Common myeloid progenitor, CD34-positive (primary cell): ENCODE results near the gene PRDM12.

Source experiments
- CTCF ChIA-PET: fragments of 350-600 bp; sonication (Branson Sonifier 250); formaldehyde crosslinking; loops from one replicate; lab custom pipeline; 2021; ENCODE audit warnings: antibody characterized with exemption; lab: Charles Lee
- POLR2A ChIA-PET: fragments of 350-600 bp; sonication (Branson Sonifier 250); formaldehyde crosslinking; loops from one replicate; lab custom pipeline; 2021; ENCODE audit warnings: antibody characterized with exemption; lab: Charles Lee
- DNase-seq, 3 donors: peaks; one replicate each; pipeline versions ENCODE4 v3.0.0 to v3.0.0-alpha.2; 2013
- H3K27ac ChIP-seq, 2 experiments: 1 replicate in 1 of 2; 2 replicates in 1 of 2; pipeline ENCODE4 v1.7.0; 2013; ENCODE audit warnings: inconsistent platforms in 2 of 2, low read length in 2 of 2, mild to moderate bottlenecking in 2 of 2, low read depth in 1 of 2, moderate library complexity in 1 of 2; ENCODE audit not compliant: severe bottlenecking in 2 of 2, insufficient read depth in 1 of 2, poor library complexity in 1 of 2
- H3K27me3 ChIP-seq, 5 experiments: replicated peaks in 2 of 5; 1 replicate in 3 of 5; 2 replicates in 2 of 5; pipeline versions ENCODE4 v1.6.1 to v1.7.0; 2013; ENCODE audit warnings: low read length in 4 of 5, mild to moderate bottlenecking in 2 of 5, moderate library complexity in 2 of 5, inconsistent platforms in 1 of 5; ENCODE audit not compliant: insufficient read depth in 5 of 5, control insufficient read depth in 4 of 5
- H3K36me3 ChIP-seq, 4 experiments: 1 replicate in 2 of 4; 2 replicates in 2 of 4; pipeline versions ENCODE4 v1.6.1 to v1.7.0; 2013; ENCODE audit warnings: low read length in 3 of 4, control low read depth in 1 of 4, mild to moderate bottlenecking in 1 of 4; ENCODE audit not compliant: control insufficient read depth in 4 of 4, insufficient read depth in 4 of 4
- H3K4me1 ChIP-seq, 4 experiments: 1 replicate in 3 of 4; 2 replicates in 1 of 4; pipeline versions ENCODE4 v1.6.1 to v1.7.1; 2013; ENCODE audit warnings: low read length in 3 of 4, mild to moderate bottlenecking in 3 of 4, control low read depth in 1 of 4, inconsistent platforms in 1 of 4, moderate library complexity in 1 of 4; ENCODE audit not compliant: control insufficient read depth in 4 of 4, insufficient read depth in 4 of 4; ENCODE audit errors: control extremely low read depth in 1 of 4
- H3K4me3 ChIP-seq, 7 experiments: 1 replicate in 4 of 7; 2 replicates in 3 of 7; pipeline versions ENCODE4 v1.5.1 to v1.7.0; 2013; ENCODE audit warnings: mild to moderate bottlenecking in 7 of 7, low read length in 6 of 7, moderate library complexity in 6 of 7, inconsistent platforms in 2 of 7, low read depth in 2 of 7, control low read depth in 1 of 7; ENCODE audit not compliant: insufficient read depth in 4 of 7, control insufficient read depth in 1 of 7; ENCODE audit errors: extremely low read depth in 1 of 7
- H3K9me3 ChIP-seq, 5 experiments: 1 replicate in 4 of 5; 2 replicates in 1 of 5; pipeline versions ENCODE4 v1.6.1 to v1.7.1; 2013; ENCODE audit warnings: low read length in 4 of 5, mild to moderate bottlenecking in 2 of 5, inconsistent platforms in 1 of 5, low read depth in 1 of 5, moderate library complexity in 1 of 5; ENCODE audit not compliant: control insufficient read depth in 4 of 5, insufficient read depth in 2 of 5; ENCODE audit errors: control extremely low read depth in 1 of 5
- WGBS: methylation state at CpG from one replicate; pipeline ENCODE4 v1.1.5; 2013; ENCODE audit not compliant: insufficient coverage; 5-methylcytosine and 5-hydroxymethylcytosine counted together

The PRDM12 gene

GRCh38 chr9:130651221-130651620 is 13.2 kb upstream of the PRDM12 start:
- no peak overlapping the region for H3K27ac ChIP-seq
- no peak overlapping the region for H3K4me3 ChIP-seq
- no peaks in the 10 kb centered on the region for H3K4me1 ChIP-seq
- no peaks in the 10 kb centered on the region for H3K36me3 ChIP-seq
- 86% methylated on average over 11 of the region's 15 CpGs for WGBS
- POLR2A ChIA-PET = interaction anchor here (0.9 kb wide), 1 partner anchor 31 kb away, joined by 3 read pairs; no protein-coding TSS in a partner anchor
- H3K9me3 ChIP-seq = peaks cover 0 to 3% (median 0%) of the 10 kb centered on the region in 5 experiments
- CTCF ChIA-PET = interaction anchor here (0.9 to 1.5 kb wide), 2 partner anchors 10 to 20 kb away, joined by 3 read pairs; no protein-coding TSS in a partner anchor
- DNase-seq = no peak
- H3K27me3 ChIP-seq = peaks cover 0 to 47% (median 19%) of the 10 kb centered on the region in 5 experiments

- H3K4me3 ChIP-seq = no peak overlapping the region
- no peaks in the 10 kb centered on the region for H3K36me3 ChIP-seq
- no peak for DNase-seq
- CTCF ChIA-PET = interaction anchor here (0.9 kb wide), 1 partner anchor 10 kb away, joined by 3 read pairs; no protein-coding TSS in a partner anchor
- H3K27ac ChIP-seq = no peak overlapping the region
- no peaks in the 10 kb centered on the region for H3K4me1 ChIP-seq
- POLR2A ChIA-PET = interaction anchor here (0.9 kb wide), 1 partner anchor 31 kb away, joined by 3 read pairs; no protein-coding TSS in a partner anchor
- peaks cover 0 to 3% (median 0%) of the 10 kb centered on the region in 5 experiments for H3K9me3 ChIP-seq
- WGBS = 96% methylated on average over 17 of the region's 18 CpGs
- peaks cover 0 to 48% (median 21%) of the 10 kb centered on the region in 5 experiments for H3K27me3 ChIP-seq
Measured at GRCh38 chr9:130651752-130652151, 12.6 kb upstream of the PRDM12 start.

GRCh38 chr9:130654879-130655278 is 9.5 kb upstream of the PRDM12 start:
- 85% methylated on average over 3 of the region's 6 CpGs for WGBS
- Histone ChIP-seq H3K9me3 (peaks cover 0 to 11% (median 0%) of the 10 kb centered on the region in 5 experiments), H3K36me3 (no peaks in the 10 kb centered on the region), H3K27ac (no peak overlapping the region), H3K4me3 (no peak overlapping the region), H3K27me3 (peaks cover 9 to 79% (median 33%) of the 10 kb centered on the region in 5 experiments), H3K4me1 (peaks cover 0 to 2% (median 0%) of the 10 kb centered on the region in 4 experiments)
- DNase-seq = no peak
- CTCF ChIA-PET = no interaction called here
- POLR2A ChIA-PET = no interaction called here

GRCh38 chr9:130658893-130659698 is 5.3 kb upstream of the PRDM12 start:
- Histone ChIP-seq H3K36me3 (no peaks in the 10 kb centered on the region), H3K27me3 (peaks cover 9 to 95% (median 48%) of the 10 kb centered on the region in 5 experiments), H3K9me3 (peaks cover 0 to 11% (median 0%) of the 10 kb centered on the region in 5 experiments), H3K4me1 (peaks cover 0 to 32% (median 17%) of the 10 kb centered on the region in 4 experiments), H3K4me3 (no peak overlapping the region), H3K27ac (no peak overlapping the region)
- ChIA-PET POLR2A (no interaction called here), CTCF (interaction anchor here (1.1 kb wide), 1 partner anchor 136 kb away, joined by 3 read pairs; no protein-coding TSS in a partner anchor)
- 22% methylated on average over 33 of the region's 52 CpGs for WGBS
- DNase-seq = no peak

GRCh38 chr9:130659699-130660248 is 4.6 kb upstream of the PRDM12 start:
- Histone ChIP-seq H3K9me3 (peaks cover 0 to 11% (median 0%) of the 10 kb centered on the region in 5 experiments), H3K36me3 (no peaks in the 10 kb centered on the region), H3K4me1 (peaks cover 0 to 39% (median 19%) of the 10 kb centered on the region in 4 experiments), H3K27ac (no peak overlapping the region), H3K4me3 (peak overlapping the region in 2 of 7 experiments; percentile 19 to 36), H3K27me3 (peaks cover 9 to 98% (median 49%) of the 10 kb centered on the region in 5 experiments)
- POLR2A ChIA-PET = no interaction called here
- peak in 1 of 3 donors; percentile 27 for DNase-seq
- CTCF ChIA-PET = no interaction called here
- WGBS = 1% methylated on average over 42 of the region's 58 CpGs

GRCh38 chr9:130660326-130660682 is 4.1 kb upstream of the PRDM12 start:
- H3K4me1 ChIP-seq = peaks cover 0 to 42% (median 20%) of the 10 kb centered on the region in 4 experiments
- no peak overlapping the region for H3K27ac ChIP-seq
- POLR2A ChIA-PET = no interaction called here
- DNase-seq = no peak
- CTCF ChIA-PET = no interaction called here
- 3% methylated on average over 32 of the region's 33 CpGs for WGBS
- H3K4me3 ChIP-seq = peak overlapping the region in 3 of 7 experiments; percentile 36 to 60 (median 43)
- H3K36me3 ChIP-seq = no peaks in the 10 kb centered on the region
- peaks cover 0 to 11% (median 0%) of the 10 kb centered on the region in 5 experiments for H3K9me3 ChIP-seq
- H3K27me3 ChIP-seq = peaks cover 9 to 99% (median 47%) of the 10 kb centered on the region in 5 experiments
